HepG2 (cell line): ENCODE data around the gene PARN. TPM values are rescaled to one million over a fixed set of nuclear protein-coding genes. Genes with fewer than 3 reads are reported as not detected.

ENCODE experiments used
- CEBPB ChIP-seq: IDR thresholded peaks from 2 replicates; pipeline ENCODE4 v1.6.1; 2011; ENCODE audit warnings: low read depth, low read length, improper control_type of control experiment, borderline replicate concordance
- FOXO4 ChIP-seq: sonication (generic); formaldehyde crosslinking; conservative IDR thresholded peaks from 2 replicates; pipeline ENCODE4 v1.8.1; 2023; ENCODE audit warnings: missing genetic modification reagents
- MTA1 ChIP-seq: sonication (generic); formaldehyde crosslinking; IDR thresholded peaks from 2 replicates; pipeline ENCODE4 v1.4.0; 2020; ENCODE audit warnings: missing genetic modification reagents, mild to moderate bottlenecking, borderline replicate concordance
- NFIC ChIP-seq: IDR thresholded peaks from 2 replicates; pipeline ENCODE4 v1.6.1; 2012; ENCODE audit warnings: mild to moderate bottlenecking, low read length, inconsistent platforms
- SNAPC2 ChIP-seq: sonication (generic); formaldehyde crosslinking; IDR thresholded peaks from 2 replicates; pipeline ENCODE4 v1.8.1; 2022; ENCODE audit warnings: mild to moderate bottlenecking, missing genetic modification reagents
- SPEN ChIP-seq: sonication (generic); formaldehyde crosslinking; IDR thresholded peaks from 2 replicates; pipeline ENCODE4 v1.5.1; 2020; ENCODE audit warnings: low read depth, mild to moderate bottlenecking, missing genetic modification reagents
- TIGD3 ChIP-seq: sonication (generic); formaldehyde crosslinking; IDR thresholded peaks from 2 replicates; pipeline ENCODE4 v1.5.1; 2020; ENCODE audit warnings: mild to moderate bottlenecking, missing genetic modification reagents, borderline replicate concordance
- WIZ ChIP-seq: sonication (generic); formaldehyde crosslinking; IDR thresholded peaks from 2 replicates; pipeline ENCODE4 v1.5.1; 2020; ENCODE audit warnings: mild to moderate bottlenecking, missing genetic modification reagents
- ZBTB37 ChIP-seq: sonication (generic); formaldehyde crosslinking; IDR thresholded peaks from 2 replicates; pipeline ENCODE4 v1.4.0; 2020; ENCODE audit warnings: mild to moderate bottlenecking, missing genetic modification reagents
- ZNF362 ChIP-seq: sonication (generic); formaldehyde crosslinking; IDR thresholded peaks from 2 replicates; pipeline ENCODE4 v1.4.0; 2020; ENCODE audit warnings: missing genetic modification reagents, mild to moderate bottlenecking, borderline replicate concordance
- ZNF432 ChIP-seq: sonication (generic); formaldehyde crosslinking; IDR thresholded peaks from 2 replicates; pipeline ENCODE4 v1.5.0; 2020; ENCODE audit warnings: missing genetic modification reagents, mild to moderate bottlenecking, borderline replicate concordance
- ZNF496 ChIP-seq: sonication (generic); formaldehyde crosslinking; IDR thresholded peaks from 2 replicates; pipeline ENCODE4 v1.8.1; 2023; ENCODE audit warnings: mild to moderate bottlenecking, moderate library complexity, missing genetic modification reagents; ENCODE audit not compliant: insufficient replicate concordance
- ZNF775 ChIP-seq: sonication (generic); formaldehyde crosslinking; IDR thresholded peaks from 2 replicates; pipeline ENCODE4 v1.4.0; 2020; ENCODE audit warnings: missing genetic modification reagents, mild to moderate bottlenecking, moderate library complexity, borderline replicate concordance
- ZNF790 ChIP-seq: sonication (generic); formaldehyde crosslinking; IDR thresholded peaks from 2 replicates; pipeline ENCODE4 v1.8.0; 2022; ENCODE audit warnings: missing genetic modification reagents, mild to moderate bottlenecking, borderline replicate concordance
- polyA plus RNA-seq, 8 experiments: library from polyadenylated mRNA; depleted of rRNA in 3 of 8; stranded (reverse) in 7 of 8; unstranded in 1 of 8; fragments of >200 nt; fragmentation: Illumina TruSeq in 4 of 8; extraction: Trizol in 4 of 8; gene quantifications; 2 replicates each; pipeline versions ENCODE4 v1.2.1 to v1.2.3, GENCODE V29; 2011 to 2016; ENCODE audit warnings: low read depth in 4 of 8, missing spikeins in 1 of 8, mixed read lengths in 1 of 8; ENCODE audit not compliant: insufficient read depth in 1 of 8
- total RNA-seq, 5 experiments: library from RNA; depleted of rRNA; stranded (reverse); fragments of >200 nt; fragmentation: Illumina TruSeq; extraction: Trizol; gene quantifications; 2 replicates each; pipeline ENCODE4 v1.2.3, GENCODE V29; 2016; ENCODE audit warnings: low read depth in 1 of 5

The PARN gene
- total and polyA plus RNA-seq, 2 of the 13 experiments (the other 11 are each of a cell fraction or from before 2014, with no cell fraction given), result 13.3 to 47.6 TPM

- TF ChIP-seq ZNF362, result peak; percentile 81
- TF ChIP-seq NFIC, result no peak
- no peak for TF ChIP-seq ZBTB37 (CRISPR knock-in tag)
- TF ChIP-seq ZNF496 (CRISPR knock-in tag), result no peak
- TF ChIP-seq TIGD3 (CRISPR knock-in tag), result no peak
- TF ChIP-seq WIZ (CRISPR knock-in tag), result no peak
- TF ChIP-seq SNAPC2 (CRISPR knock-in tag), result no peak
- TF ChIP-seq ZNF432 (CRISPR knock-in tag), result no peak
- no peak for TF ChIP-seq ZNF790 (CRISPR knock-in tag)
- TF ChIP-seq CEBPB, result 0 out of 2 replicates have a peak, but pooled peaks have one; percentile 25
- TF ChIP-seq FOXO4 (CRISPR knock-in tag), result no peak
- peak; percentile 65; the same call in 1 of the 2 replicates for TF ChIP-seq SPEN (CRISPR knock-in tag)
- TF ChIP-seq MTA1 (CRISPR knock-in tag), result peak; percentile 88; the same call in 1 of the 2 replicates
- TF ChIP-seq ZNF775 (CRISPR knock-in tag), result no peak
Measured at GRCh38 chr16:14501331-14502255, 128.5 kb downstream of the PARN start (continued).
